ENCODE results near the gene GGACT. TPM values are rescaled to one million over a fixed set of nuclear protein-coding genes. Genes with fewer than 3 reads are reported as not detected.

Gene GGACT
- polyA plus RNA-seq, 3 donors: 1.7 to 8.3 (median 6.5) TPM

DNA sequence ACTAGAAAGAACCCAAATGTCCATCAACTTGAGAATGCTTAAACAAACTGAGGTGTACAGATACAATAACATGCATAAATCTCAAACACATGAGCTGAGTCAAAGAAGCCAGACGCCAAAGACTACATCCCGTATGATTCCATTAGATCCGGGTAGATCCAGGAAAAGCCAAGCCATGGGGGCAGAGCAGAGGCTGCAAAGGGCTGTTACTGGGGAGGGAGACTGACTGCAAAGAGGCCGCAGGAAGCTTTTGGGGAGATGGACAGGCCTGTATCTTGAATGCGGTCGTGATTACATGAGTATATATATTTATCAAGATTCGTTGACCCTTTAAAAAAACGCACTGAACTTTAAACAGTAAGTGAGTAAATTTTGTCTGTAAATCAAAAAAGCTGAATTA, 28.7 kb downstream of the GGACT start:
- no peaks in the 10 kb centered on the region for H3K9me3 ChIP-seq (replicated peaks in 1 of 2; ENCODE audit: control insufficient read depth in 1 of 2, insufficient read depth in 1 of 2, low read length in 2 of 2)
- H3K36me3 ChIP-seq (replicated peaks in 1 of 2; ENCODE audit: control insufficient read depth in 1 of 2, insufficient read depth in 2 of 2, low read length in 2 of 2): no peaks in the 10 kb centered on the region
- H3K27ac Mint-ChIP-seq: no peak overlapping the region
- no peak for TF ChIP-seq CTCF (IDR thresholded peaks at IDR 0.05)
- WGBS (ENCODE audit: insufficient coverage): no CpG with 5 or more reads among the region's 8 CpGs
- no peak overlapping the region for H3K27ac ChIP-seq (ENCODE audit: low read depth in 1 of 2, low read length in 2 of 2)
- no peaks in the 10 kb centered on the region for H3K36me3 Mint-ChIP-seq
- no peak overlapping the region for H3K9ac ChIP-seq (ENCODE audit: insufficient read depth, low read length, poor library complexity, severe bottlenecking)
- no peak overlapping the region for H2AFZ ChIP-seq (ENCODE audit: insufficient read depth, low read depth, low read length, poor library complexity, severe bottlenecking)
- no peaks in the 10 kb centered on the region for H4K20me1 ChIP-seq (ENCODE audit: insufficient read depth, low read length)
- no peak overlapping the region for H3K4me3 Mint-ChIP-seq
- no peaks in the 10 kb centered on the region for H3K9me3 Mint-ChIP-seq
- no peaks in the 10 kb centered on the region for H3K79me2 ChIP-seq (ENCODE audit: insufficient read depth, low read length)
- H3K27me3 Mint-ChIP-seq (ENCODE audit: low read depth in 3 of 3): peaks cover 1 to 5% (median 2%) of the 10 kb centered on the region in 3 donors
- no peak overlapping the region for H3K4me2 ChIP-seq (replicated peaks; ENCODE audit: extremely low read depth, low read length, poor library complexity, severe bottlenecking)
- H3K4me1 Mint-ChIP-seq: no peaks in the 10 kb centered on the region
- H3K4me3 ChIP-seq (replicated peaks in 1 of 3; ENCODE audit: low read depth in 2 of 3, low read length in 3 of 3): no peak overlapping the region
- no peaks in the 10 kb centered on the region for H3K4me1 ChIP-seq (ENCODE audit: control insufficient read depth in 1 of 2, insufficient read depth in 2 of 2, low read length in 2 of 2)
- intact Hi-C loops (cut with micrococcal nuclease): no loop called here
- no peak for DNase-seq
- H3K27me3 ChIP-seq (ENCODE audit: control insufficient read depth in 2 of 2, insufficient read depth in 2 of 2, low read length in 2 of 2): no peaks in the 10 kb centered on the region

DNA sequence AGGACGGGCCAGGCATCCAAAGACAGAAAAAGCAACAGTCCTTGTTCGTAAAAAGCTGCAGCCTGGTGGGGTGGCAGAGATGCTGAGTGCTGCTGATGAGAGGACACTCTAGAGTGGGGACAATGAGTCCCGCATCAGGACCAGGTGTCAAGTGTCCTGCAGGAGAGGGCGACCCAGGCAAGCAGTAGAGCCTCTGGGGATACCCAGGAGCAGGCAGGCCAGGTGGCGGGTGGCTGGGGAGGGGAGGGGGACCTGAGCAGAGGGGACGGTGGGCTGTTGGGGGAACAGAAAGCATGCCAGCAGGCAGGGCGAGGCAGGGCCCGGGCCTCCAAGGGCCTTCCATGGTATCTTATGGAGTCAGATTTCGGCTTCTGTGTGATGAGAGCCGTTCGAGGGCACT, 35.8 kb downstream of the GGACT start:
- Histone ChIP-seq H3K27me3 (ENCODE audit: control insufficient read depth in 2 of 2, insufficient read depth in 2 of 2, low read length in 2 of 2) (no peaks in the 10 kb centered on the region), H3K36me3 (replicated peaks in 1 of 2; ENCODE audit: control insufficient read depth in 1 of 2, insufficient read depth in 2 of 2, low read length in 2 of 2) (no peaks in the 10 kb centered on the region), H3K27ac (ENCODE audit: low read depth in 1 of 2, low read length in 2 of 2) (no peak overlapping the region), H3K79me2 (ENCODE audit: insufficient read depth, low read length) (no peaks in the 10 kb centered on the region), H3K4me2 (replicated peaks; ENCODE audit: extremely low read depth, low read length, poor library complexity, severe bottlenecking) (no peak overlapping the region), H3K4me1 (ENCODE audit: control insufficient read depth in 1 of 2, insufficient read depth in 2 of 2, low read length in 2 of 2) (no peaks in the 10 kb centered on the region), H3K9me3 (replicated peaks in 1 of 2; ENCODE audit: control insufficient read depth in 1 of 2, insufficient read depth in 1 of 2, low read length in 2 of 2) (no peaks in the 10 kb centered on the region), H3K9ac (ENCODE audit: insufficient read depth, low read length, poor library complexity, severe bottlenecking) (no peak overlapping the region), H4K20me1 (ENCODE audit: insufficient read depth, low read length) (no peaks in the 10 kb centered on the region), H2AFZ (ENCODE audit: insufficient read depth, low read depth, low read length, poor library complexity, severe bottlenecking) (no peak overlapping the region), H3K4me3 (replicated peaks in 1 of 3; ENCODE audit: low read depth in 2 of 3, low read length in 3 of 3) (no peak overlapping the region)
- intact Hi-C loops (cut with micrococcal nuclease): no loop called here
- H3K27me3 Mint-ChIP-seq (ENCODE audit: low read depth in 3 of 3): peaks cover 2 to 3% (median 2%) of the 10 kb centered on the region in 3 donors
- H3K36me3 Mint-ChIP-seq: no peaks in the 10 kb centered on the region
- 98% methylated on average over 9 of the region's 11 CpGs for WGBS (ENCODE audit: insufficient coverage)
- TF ChIP-seq CTCF (IDR thresholded peaks at IDR 0.05): no peak
- H3K4me1 Mint-ChIP-seq: no peaks in the 10 kb centered on the region
- no peak overlapping the region for H3K4me3 Mint-ChIP-seq
- H3K9me3 Mint-ChIP-seq: peaks cover 0 to 1% (median 0%) of the 10 kb centered on the region in 7 donors
- DNase-seq: no peak
- no peak overlapping the region for H3K27ac Mint-ChIP-seq

Measured in CD14-positive monocyte (primary cell).